Right lobe of liver (tissue), 4 donors: ENCODE measurements around the gene NCKAP5.

ENCODE experiments used
- CTCF ChIP-seq, 4 donors: fragments of 200-600 bp in 3 of 4; fragments of 450-650 bp in 1 of 4; IDR thresholded peaks; one replicate each; pipeline versions ENCODE4 v1.5.1 to v1.8.0; 2016 to 2022; ENCODE audit warnings: antibody characterized with exemption in 4 of 4, mild to moderate bottlenecking in 2 of 4
- POLR2A ChIP-seq: fragments of 450-650 bp; IDR thresholded peaks from one replicate; pipeline ENCODE4 v1.6.1; 2017; ENCODE audit warnings: antibody characterized with exemption, mild to moderate bottlenecking
- donor health status: DM: no; HTN: no; CAD: no.
- donor health status: DM: no; HTN: no; CAD: no.
- donor health status: DM: no; HTN: yes; CAD: no.

- TF ChIP-seq CTCF (IDR thresholded peaks at IDR 0.05) = no peak
- TF ChIP-seq POLR2A = no peak
Measured at GRCh38 chr2:133004623-133005022, 563.6 kb downstream of the NCKAP5 start.
